Small intestine (tissue), 7 donors: Measurements from ENCODE around the gene ZNF655. TPM values are rescaled to one million over a fixed set of nuclear protein-coding genes. Genes with fewer than 3 reads are reported as not detected.

ENCODE experiments used
- DNase-seq, 2 donors: peaks; one replicate each; pipeline versions ENCODE4 v3.0.0 to v3.0.0-alpha.2; 2013
- FAIRE-seq: peaks from 2 replicates; lab custom pipeline; 2012; peaks lifted over from hg19 to GRCh38; lab: Jason Lieb, UNC
- H3K27ac ChIP-seq, 3 donors: one replicate each; pipeline ENCODE4 v1.5.1; 2013; ENCODE audit warnings: low read length in 2 of 3, mild to moderate bottlenecking in 2 of 3, control low read depth in 1 of 3, inconsistent platforms in 1 of 3, low read depth in 1 of 3, moderate library complexity in 1 of 3
- H3K27me3 ChIP-seq, 3 donors: one replicate each; pipeline ENCODE4 v1.6.1; 2013; ENCODE audit warnings: low read length in 3 of 3, inconsistent platforms in 1 of 3; ENCODE audit not compliant: control insufficient read depth in 3 of 3, insufficient read depth in 3 of 3
- H3K36me3 ChIP-seq, 3 donors: one replicate each; pipeline ENCODE4 v1.6.1; 2013; ENCODE audit warnings: low read length in 3 of 3, inconsistent platforms in 1 of 3, low read depth in 1 of 3, mild to moderate bottlenecking in 1 of 3, moderate library complexity in 1 of 3; ENCODE audit not compliant: control insufficient read depth in 3 of 3, insufficient read depth in 2 of 3
- H3K4me1 ChIP-seq, 3 donors: one replicate each; pipeline ENCODE4 v1.6.1; 2013; ENCODE audit warnings: low read length in 2 of 3, inconsistent platforms in 1 of 3, low read depth in 1 of 3, mild to moderate bottlenecking in 1 of 3, moderate library complexity in 1 of 3; ENCODE audit not compliant: control insufficient read depth in 3 of 3, insufficient read depth in 2 of 3
- H3K4me3 ChIP-seq, 3 donors: one replicate each; pipeline ENCODE4 v1.5.1; 2013; ENCODE audit warnings: low read length in 3 of 3, control low read depth in 1 of 3, inconsistent platforms in 1 of 3, low read depth in 1 of 3, mild to moderate bottlenecking in 1 of 3, moderate library complexity in 1 of 3
- H3K9me3 ChIP-seq, 2 donors: one replicate each; pipeline ENCODE4 v1.6.1; 2013; ENCODE audit warnings: low read depth in 1 of 2, low read length in 1 of 2; ENCODE audit not compliant: control insufficient read depth in 2 of 2, insufficient read depth in 1 of 2
- WGBS, 3 donors: extraction: QIAGEN DNeasy Blood & Tissue Kit; methylation state at CpG; one replicate each; pipeline ENCODE4 v1.1.7; 2013; 5-methylcytosine and 5-hydroxymethylcytosine counted together
- polyA plus RNA-seq, 4 donors: library from polyadenylated mRNA; stranded (reverse) in 3 of 4; unstranded in 1 of 4; fragments of 200-250 nt in 3 of 4; fragments of 120-200 nt in 1 of 4; gene quantifications; one replicate each; pipeline versions ENCODE4 v1.2.1 to v1.2.3, GENCODE V29; 2013
- donor health status: healthy with polysubstance abuse.
- donor health status: control.
- donor health status: control.
- donor health status: Bipolar disorder and iron deficiency.
- donor health status: healthy.

The ZNF655 gene
- polyA plus RNA-seq, 4 donors: 33.7 to 73.7 (median 52.5) TPM

GRCh38 chr7:99606531-99606930, 48.1 kb downstream of the ZNF655 start:
- H3K36me3 ChIP-seq: no peaks in the 10 kb centered on the region
- H3K27me3 ChIP-seq: no peaks in the 10 kb centered on the region
- no peak for DNase-seq
- 40 to 58% (median 45%) methylated on average over 8 of the region's 8 CpGs for WGBS, 3 donors
- no peak overlapping the region for H3K4me3 ChIP-seq
- H3K4me1 ChIP-seq: no peaks in the 10 kb centered on the region
- no peaks in the 10 kb centered on the region for H3K9me3 ChIP-seq
- no peak for FAIRE-seq
- no peak overlapping the region for H3K27ac ChIP-seq

DNA sequence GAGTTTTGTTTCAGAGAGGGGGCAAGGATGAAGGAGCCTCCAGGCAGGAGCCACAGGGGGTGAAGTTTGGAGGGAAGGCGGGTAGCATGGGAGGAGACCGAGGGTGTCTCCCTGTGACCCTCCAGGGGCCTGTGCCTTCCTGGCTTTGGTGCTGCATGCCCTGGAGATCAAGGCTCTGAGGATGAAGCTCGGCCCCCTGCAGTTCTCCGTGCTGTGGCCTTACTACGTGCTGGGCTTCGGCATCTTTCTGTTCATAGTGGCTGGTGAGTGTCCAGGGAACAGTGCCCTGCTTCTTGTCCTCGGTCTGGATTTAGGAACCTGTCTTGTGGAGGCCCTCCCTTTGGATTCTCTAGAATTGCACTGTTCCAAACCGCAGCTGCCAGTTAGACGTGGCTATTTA, 49.1 kb downstream of the ZNF655 start:
- DNase-seq (no peak), FAIRE-seq (no peak)
- H3K36me3 ChIP-seq: no peaks in the 10 kb centered on the region
- no peaks in the 10 kb centered on the region for H3K27me3 ChIP-seq
- 80 to 90% (median 87%) methylated on average over 9 of the region's 9 CpGs for WGBS, 3 donors
- no peaks in the 10 kb centered on the region for H3K4me1 ChIP-seq
- no peak overlapping the region for H3K27ac ChIP-seq
- H3K4me3 ChIP-seq: no peak overlapping the region
- H3K9me3 ChIP-seq: no peaks in the 10 kb centered on the region

DNA sequence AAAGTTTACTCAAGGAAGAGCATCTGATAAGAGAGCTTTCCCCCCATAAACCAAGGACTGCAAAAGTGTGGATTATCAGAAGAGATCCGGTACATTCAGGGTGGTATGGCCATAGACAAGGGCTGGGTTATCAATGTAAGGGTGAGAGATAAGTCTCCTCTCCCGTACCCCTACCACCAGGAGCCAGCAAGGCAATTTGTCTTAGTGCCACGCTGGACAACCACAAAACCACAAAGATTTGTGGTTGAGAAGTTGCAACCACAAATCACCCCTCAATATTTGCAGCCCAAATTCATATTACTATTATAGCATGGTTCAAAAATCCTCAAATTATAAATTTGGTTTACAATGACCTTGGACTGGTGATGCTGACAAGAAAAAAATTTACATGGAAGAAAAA, 56.1 kb downstream of the ZNF655 start:
- no peak overlapping the region for H3K27ac ChIP-seq
- no peak for DNase-seq
- no peaks in the 10 kb centered on the region for H3K9me3 ChIP-seq
- no peaks in the 10 kb centered on the region for H3K27me3 ChIP-seq
- peaks cover under 1 to 4% (median 3%) of the 10 kb centered on the region in 3 donors for H3K36me3 ChIP-seq
- 69 to 72% (median 69%) methylated on average over 3 of the region's 3 CpGs for WGBS, 3 donors
- H3K4me1 ChIP-seq: peaks cover 0 to 8% (median 4%) of the 10 kb centered on the region in 3 donors
- FAIRE-seq: no peak
- H3K4me3 ChIP-seq: no peak overlapping the region

DNA sequence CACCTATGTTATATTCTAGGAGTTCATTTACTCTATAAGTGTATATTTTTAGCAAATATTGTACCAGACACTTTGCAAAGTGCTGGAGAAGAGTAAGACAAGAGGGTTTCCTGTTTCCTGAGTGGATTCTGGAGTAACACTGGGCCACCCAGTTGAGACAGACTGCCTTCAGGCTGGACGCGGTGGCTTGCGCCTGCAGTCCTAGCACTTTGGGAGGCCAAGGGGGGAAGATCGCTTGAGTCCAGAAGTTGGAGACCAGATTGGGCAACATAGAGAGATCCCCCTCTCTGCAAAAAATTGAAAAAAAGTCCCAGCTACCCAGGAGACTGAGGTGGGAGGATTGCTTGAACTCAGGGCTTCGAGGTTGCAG, 57.5 kb downstream of the ZNF655 start:
- Histone ChIP-seq H3K27me3 (no peaks in the 10 kb centered on the region), H3K36me3 (peaks cover 7 to 19% (median 9%) of the 10 kb centered on the region in 3 donors), H3K9me3 (no peaks in the 10 kb centered on the region), H3K4me1 (peaks cover 0 to 8% (median 4%) of the 10 kb centered on the region in 3 donors), H3K4me3 (peak overlapping the region; percentile 58 to 91 (median 69)), H3K27ac (peak overlapping the region in 2 of 3 donors; percentile 72 to 84)
- 86 to 97% (median 90%) methylated on average over 5 of the region's 5 CpGs for WGBS, 3 donors
- FAIRE-seq (no peak), DNase-seq (no peak)

DNA sequence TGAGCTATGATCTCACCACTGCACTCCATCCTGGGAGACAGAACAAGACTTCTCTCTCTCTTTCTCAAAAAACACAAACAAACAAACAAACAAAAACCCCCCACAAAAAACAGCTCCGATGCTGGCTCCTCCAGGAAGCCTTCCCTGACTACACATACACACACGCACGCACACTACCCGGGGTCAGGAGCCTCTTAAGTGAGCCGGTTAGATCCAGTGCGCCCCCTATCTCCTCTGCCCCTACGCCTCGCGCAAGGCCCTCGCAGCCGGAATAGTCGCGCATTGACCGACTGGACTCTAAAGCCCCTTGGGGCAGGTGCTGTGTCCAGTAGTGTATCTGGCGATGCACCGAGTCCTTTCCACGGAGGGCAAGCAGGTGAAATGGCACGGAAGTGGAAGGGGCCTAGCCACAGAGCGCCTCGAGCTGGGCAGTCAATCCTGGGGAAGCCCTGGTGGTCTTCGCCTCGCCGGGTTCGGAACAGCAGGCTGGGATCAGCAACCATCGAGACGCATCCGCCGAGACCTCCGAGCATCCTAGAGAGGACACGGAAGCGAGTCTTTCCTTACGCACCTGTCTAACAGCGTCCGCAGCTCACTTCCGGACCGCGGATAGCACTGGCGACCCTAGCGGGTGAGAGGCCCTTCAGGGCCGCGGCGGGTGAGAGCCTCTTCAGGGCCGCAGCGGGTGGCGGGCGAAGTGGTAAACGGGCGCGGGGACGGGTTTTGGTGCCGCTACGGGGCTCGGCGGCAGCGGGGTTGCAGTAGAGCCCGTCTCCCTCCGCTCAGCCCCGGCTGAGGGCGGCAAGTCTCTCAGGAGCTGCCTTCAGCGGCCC, 58.1 kb downstream of the ZNF655 start, which contains the start of gene ZSCAN25:
Gene ZSCAN25 (plus strand): TSS at position 588 of the 833 bp plus-strand sequence. CDS start 2,661 bp downstream, outside the sequence.
- no peak for FAIRE-seq
- H3K4me1 ChIP-seq: peaks cover 0 to 8% (median 4%) of the 10 kb centered on the region in 3 donors
- 0 to 1% (median 0%) methylated on average over 49 to 60 of the region's 60 CpGs for WGBS, 3 donors
- H3K36me3 ChIP-seq: peaks cover 7 to 24% (median 9%) of the 10 kb centered on the region in 3 donors
- no peaks in the 10 kb centered on the region for H3K9me3 ChIP-seq
- no peaks in the 10 kb centered on the region for H3K27me3 ChIP-seq
- peak within 1 kb of the TSS; percentile 72 to 84 (median 73) for H3K27ac ChIP-seq
- peak within 1 kb of the TSS; percentile 69 to 92 (median 91) for H3K4me3 ChIP-seq
- peak; percentile 92 to 97 for DNase-seq

DNA sequence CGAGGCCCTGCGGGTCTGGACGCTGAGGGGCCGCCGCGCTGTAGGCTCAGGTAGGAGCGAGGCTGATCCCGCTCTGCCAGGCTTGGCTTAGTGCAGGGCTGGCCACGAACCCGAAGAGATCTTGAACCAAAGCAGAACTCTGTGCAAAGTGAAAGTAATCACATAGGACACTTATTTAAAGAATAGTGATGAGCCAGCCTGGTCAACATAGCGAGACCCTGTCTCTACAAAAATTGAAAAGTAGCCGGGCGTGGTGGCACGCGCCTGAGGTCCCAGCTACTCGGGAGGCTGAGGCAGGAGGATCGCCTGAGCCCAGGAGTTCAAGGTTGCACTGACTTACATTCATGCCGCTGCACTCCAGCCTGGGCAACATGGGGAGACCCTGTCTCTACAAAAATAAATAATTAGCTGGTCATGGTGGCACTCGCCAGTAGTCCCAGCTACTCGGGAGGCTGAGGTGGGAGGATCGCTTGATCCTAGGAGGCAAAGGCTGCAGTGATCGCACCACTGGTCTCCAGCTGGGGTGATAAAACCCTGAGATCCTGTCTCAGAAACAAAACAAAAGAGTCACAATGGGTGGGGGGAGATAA, 58.8 kb downstream of the ZNF655 start:
- H3K9me3 ChIP-seq: no peaks in the 10 kb centered on the region
- 8 to 14% (median 14%) methylated on average over 22 of the region's 22 CpGs for WGBS, 3 donors
- peaks cover 0 to 8% (median 4%) of the 10 kb centered on the region in 3 donors for H3K4me1 ChIP-seq
- no peaks in the 10 kb centered on the region for H3K27me3 ChIP-seq
- peaks cover 7 to 30% (median 9%) of the 10 kb centered on the region in 3 donors for H3K36me3 ChIP-seq
- peak overlapping the region; percentile 69 to 92 (median 91) for H3K4me3 ChIP-seq
- H3K27ac ChIP-seq: peak overlapping the region; percentile 72 to 84 (median 73)
- no peak for DNase-seq
- no peak for FAIRE-seq

- no peaks in the 10 kb centered on the region for H3K27me3 ChIP-seq
- no peaks in the 10 kb centered on the region for H3K9me3 ChIP-seq
- H3K36me3 ChIP-seq: peaks cover 7 to 44% (median 9%) of the 10 kb centered on the region in 3 donors
- H3K27ac ChIP-seq: no peak overlapping the region
- 92 to 97% (median 94%) methylated on average over 3 of the region's 3 CpGs for WGBS, 3 donors
- H3K4me3 ChIP-seq: no peak overlapping the region
- FAIRE-seq (no peak), DNase-seq (no peak)
- peaks cover 0 to 8% (median 6%) of the 10 kb centered on the region in 3 donors for H3K4me1 ChIP-seq
Observed at GRCh38 chr7:99618726-99619125, 60.3 kb downstream of the ZNF655 start.

GRCh38 chr7:99619571-99620130, 61.2 kb downstream of the ZNF655 start:
- Histone ChIP-seq H3K36me3 (peaks cover 7 to 53% (median 9%) of the 10 kb centered on the region in 3 donors), H3K27ac (no peak overlapping the region), H3K9me3 (no peaks in the 10 kb centered on the region), H3K27me3 (no peaks in the 10 kb centered on the region), H3K4me3 (no peak overlapping the region), H3K4me1 (peaks cover 0 to 8% (median 6%) of the 10 kb centered on the region in 3 donors)
- FAIRE-seq (no peak), DNase-seq (no peak)
- 94 to 99% (median 98%) methylated on average over 15 to 18 of the region's 18 CpGs for WGBS, 3 donors
